ENCODE data around the gene INSYN1. TPM values are rescaled to one million over a fixed set of nuclear protein-coding genes. Genes with fewer than 3 reads are reported as not detected.

Gene INSYN1
- total and polyA plus RNA-seq, 8 donors: 0.14 to 39.7 (median 7.5) TPM

DNA sequence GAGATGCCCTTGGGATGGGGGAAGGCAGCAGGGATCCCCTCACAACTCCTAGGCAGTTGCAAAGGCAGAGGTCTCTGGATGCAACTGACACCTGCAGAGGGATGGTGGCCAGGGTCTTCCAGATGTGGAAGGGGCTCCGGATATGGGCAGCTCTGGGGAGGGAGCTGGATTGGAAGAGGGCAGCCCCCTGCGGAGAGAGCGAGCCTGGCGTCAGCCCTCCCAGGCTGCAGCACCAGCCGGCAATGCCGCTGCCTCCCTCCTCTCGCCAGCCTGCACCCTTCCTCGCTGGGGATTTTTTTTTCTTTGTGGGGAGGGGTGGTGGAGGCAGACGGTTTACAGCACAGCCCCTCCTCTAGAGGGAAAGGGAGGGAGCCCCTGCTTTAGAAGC lies 1.6 kb downstream of the INSYN1 start:
- H3K4me1 ChIP-seq: peaks cover 10 to 33% (median 18%) of the 10 kb centered on the region in 4 donors
- 0 to 25% (median 18%) methylated on average over 2 to 9 of the region's 9 CpGs for WGBS, 5 donors
- H3K27ac ChIP-seq: no peak overlapping the region
- peaks cover 4 to 59% (median 29%) of the 10 kb centered on the region in 3 donors for H3K27me3 ChIP-seq
- DNase-seq: peak in 1 of 2 donors; percentile 32
- H3K9me3 ChIP-seq: no peaks in the 10 kb centered on the region
- peak overlapping the region; percentile 55 to 64 (median 62) for H3K4me3 ChIP-seq
- H3K36me3 ChIP-seq: no peaks in the 10 kb centered on the region
- no peak for TF ChIP-seq POLR2A (IDR thresholded peaks at IDR 0.05)
- TF ChIP-seq POLR2AphosphoS5 (IDR thresholded peaks at IDR 0.05): no peak
- TF ChIP-seq, protein P1, sequence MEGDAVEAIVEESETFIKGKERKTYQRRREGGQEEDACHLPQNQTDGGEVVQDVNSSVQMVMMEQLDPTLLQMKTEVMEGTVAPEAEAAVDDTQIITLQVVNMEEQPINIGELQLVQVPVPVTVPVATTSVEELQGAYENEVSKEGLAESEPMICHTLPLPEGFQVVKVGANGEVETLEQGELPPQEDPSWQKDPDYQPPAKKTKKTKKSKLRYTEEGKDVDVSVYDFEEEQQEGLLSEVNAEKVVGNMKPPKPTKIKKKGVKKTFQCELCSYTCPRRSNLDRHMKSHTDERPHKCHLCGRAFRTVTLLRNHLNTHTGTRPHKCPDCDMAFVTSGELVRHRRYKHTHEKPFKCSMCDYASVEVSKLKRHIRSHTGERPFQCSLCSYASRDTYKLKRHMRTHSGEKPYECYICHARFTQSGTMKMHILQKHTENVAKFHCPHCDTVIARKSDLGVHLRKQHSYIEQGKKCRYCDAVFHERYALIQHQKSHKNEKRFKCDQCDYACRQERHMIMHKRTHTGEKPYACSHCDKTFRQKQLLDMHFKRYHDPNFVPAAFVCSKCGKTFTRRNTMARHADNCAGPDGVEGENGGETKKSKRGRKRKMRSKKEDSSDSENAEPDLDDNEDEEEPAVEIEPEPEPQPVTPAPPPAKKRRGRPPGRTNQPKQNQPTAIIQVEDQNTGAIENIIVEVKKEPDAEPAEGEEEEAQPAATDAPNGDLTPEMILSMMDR (IDR thresholded peaks at IDR 0.05): no peak
- no peak for TF ChIP-seq EP300 (IDR thresholded peaks at IDR 0.05)
- intact Hi-C loops (cut with DNase I; ENCODE audit: low total_unique reads): no loop called here

DNA sequence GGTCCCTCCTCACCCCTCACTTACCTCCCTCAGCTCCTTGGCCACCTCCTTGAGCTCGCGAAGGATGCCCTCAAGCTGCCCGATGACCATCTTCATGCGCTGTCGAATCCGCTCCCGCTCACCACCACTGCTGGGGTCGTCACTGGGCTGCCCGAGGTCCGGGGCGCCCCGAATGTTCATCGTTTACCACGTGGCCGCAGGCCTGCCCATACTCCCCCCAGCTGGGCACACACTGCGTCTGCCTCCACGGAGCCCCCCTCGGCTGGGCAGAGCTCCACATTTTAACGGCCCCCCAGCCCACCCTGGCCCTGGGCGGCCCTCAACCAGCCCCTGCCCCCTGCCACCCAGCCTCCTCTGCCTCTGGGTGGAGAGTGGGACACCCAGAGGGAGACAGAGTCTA lies 2.2 kb downstream of the INSYN1 start:
- intact Hi-C loops (cut with DNase I; ENCODE audit: low total_unique reads): no loop called here
- Histone ChIP-seq H3K36me3 (no peaks in the 10 kb centered on the region), H3K9me3 (no peaks in the 10 kb centered on the region), H3K27me3 (peaks cover 4 to 53% (median 29%) of the 10 kb centered on the region in 3 donors), H3K27ac (no peak overlapping the region), H3K4me1 (peaks cover 10 to 33% (median 18%) of the 10 kb centered on the region in 4 donors), H3K4me3 (peak overlapping the region in 1 of 4 donors; percentile 62)
- WGBS, 5 donors: 79 to 91% (median 83%) methylated on average over 16 to 20 of the region's 20 CpGs
- no peak for DNase-seq
- no peak for TF ChIP-seq POLR2AphosphoS5 (IDR thresholded peaks at IDR 0.05)
- TF ChIP-seq, protein P1 (IDR thresholded peaks at IDR 0.05): no peak
- TF ChIP-seq POLR2A (IDR thresholded peaks at IDR 0.05): no peak
- no peak for TF ChIP-seq EP300 (IDR thresholded peaks at IDR 0.05)

DNA sequence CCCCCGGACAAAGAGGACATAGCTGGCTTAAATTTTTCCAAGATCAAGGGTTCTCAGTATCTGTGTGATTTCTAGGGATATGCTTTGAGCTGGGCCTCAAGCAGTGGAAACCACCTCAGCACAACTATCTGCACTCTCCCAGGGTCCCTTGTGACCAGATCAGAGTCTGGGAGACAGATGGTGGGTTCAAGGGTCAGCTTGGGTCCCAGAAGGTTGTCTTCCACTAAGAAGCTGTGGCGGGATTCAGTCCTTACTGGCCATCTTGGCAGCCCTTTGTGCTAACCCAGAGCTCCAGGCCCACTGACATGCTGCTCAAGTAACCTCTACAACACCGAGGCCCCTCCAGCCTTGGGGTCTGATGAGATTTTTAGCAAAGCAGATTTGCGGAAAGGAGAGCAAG lies 2.7 kb downstream of the INSYN1 start:
- TF ChIP-seq, protein P1 (IDR thresholded peaks at IDR 0.05): no peak
- TF ChIP-seq EP300 (IDR thresholded peaks at IDR 0.05) (no peak), POLR2A (IDR thresholded peaks at IDR 0.05) (no peak), POLR2AphosphoS5 (IDR thresholded peaks at IDR 0.05) (no peak)
- Histone ChIP-seq H3K27me3 (peaks cover 4 to 53% (median 29%) of the 10 kb centered on the region in 3 donors), H3K4me1 (peaks cover 10 to 33% (median 18%) of the 10 kb centered on the region in 4 donors), H3K4me3 (no peak overlapping the region), H3K9me3 (no peaks in the 10 kb centered on the region), H3K36me3 (no peaks in the 10 kb centered on the region), H3K27ac (no peak overlapping the region)
- intact Hi-C loops (cut with DNase I; ENCODE audit: low total_unique reads): no loop called here
- WGBS, 5 donors: 77 to 90% (median 82%) methylated on average over 3 to 4 of the region's 4 CpGs
- DNase-seq: no peak

DNA sequence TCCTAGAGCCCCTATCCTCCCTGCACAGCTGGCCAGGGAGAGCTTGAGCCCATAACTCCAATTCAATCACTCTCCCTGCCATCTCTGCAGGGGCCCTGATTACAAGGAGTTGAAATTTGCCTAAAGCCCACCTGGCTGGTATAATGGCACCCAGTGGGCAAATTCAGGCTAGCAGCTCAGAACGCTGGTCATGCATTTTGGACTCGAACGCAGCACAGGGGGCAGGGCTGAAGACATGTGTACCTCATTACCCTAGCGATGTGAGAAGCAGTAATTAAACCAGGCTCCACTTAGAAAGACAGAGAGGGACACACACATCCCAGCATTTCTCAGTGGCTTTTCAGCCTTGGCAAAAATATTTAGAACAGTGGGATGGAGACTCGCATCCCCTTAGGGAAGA lies 3.2 kb downstream of the INSYN1 start:
- peaks cover 4 to 53% (median 29%) of the 10 kb centered on the region in 3 donors for H3K27me3 ChIP-seq
- H3K27ac ChIP-seq: no peak overlapping the region
- H3K9me3 ChIP-seq: no peaks in the 10 kb centered on the region
- intact Hi-C loops (cut with DNase I; ENCODE audit: low total_unique reads): no loop called here
- H3K4me1 ChIP-seq: peaks cover 10 to 33% (median 18%) of the 10 kb centered on the region in 4 donors
- WGBS, 5 donors: 83 to 89% (median 85%) methylated on average over 5 of the region's 5 CpGs
- TF ChIP-seq POLR2A (IDR thresholded peaks at IDR 0.05) (no peak), POLR2AphosphoS5 (IDR thresholded peaks at IDR 0.05) (no peak), EP300 (IDR thresholded peaks at IDR 0.05) (no peak)
- TF ChIP-seq, protein P1 (IDR thresholded peaks at IDR 0.05): no peak
- no peak for DNase-seq
- no peaks in the 10 kb centered on the region for H3K36me3 ChIP-seq
- H3K4me3 ChIP-seq: no peak overlapping the region

All from stomach (tissue), 9 donors.